ENCODE results near the gene HS3ST5. TPM values are rescaled to one million over a fixed set of nuclear protein-coding genes. Genes with fewer than 3 reads are reported as not detected.

Gene HS3ST5
- total RNA-seq, 1 donor from 2014 or later = not detected

- Mint-ChIP-seq H3K36me3 (ENCODE audit: low read depth) (no peaks in the 10 kb centered on the region), H3K27ac (no peak overlapping the region), H3K9me3 (peaks cover 2% of the 10 kb centered on the region), H3K27me3 (no peaks in the 10 kb centered on the region), H3K4me1 (no peaks in the 10 kb centered on the region), H3K4me3 (no peak overlapping the region)
- POLR2A ChIA-PET = no interaction called here
- no peak for TF ChIP-seq CTCF (IDR thresholded peaks at IDR 0.05)
- intact Hi-C loops (cut with micrococcal nuclease) = no loop called here
- ATAC-seq (ENCODE audit: low read depth) = no peak
- DNase-seq = no peak
- CTCF ChIA-PET = no interaction called here
These were observed 132.4 kb downstream of the HS3ST5 start for GRCh38 chr6:114210467-114210866.

DNA sequence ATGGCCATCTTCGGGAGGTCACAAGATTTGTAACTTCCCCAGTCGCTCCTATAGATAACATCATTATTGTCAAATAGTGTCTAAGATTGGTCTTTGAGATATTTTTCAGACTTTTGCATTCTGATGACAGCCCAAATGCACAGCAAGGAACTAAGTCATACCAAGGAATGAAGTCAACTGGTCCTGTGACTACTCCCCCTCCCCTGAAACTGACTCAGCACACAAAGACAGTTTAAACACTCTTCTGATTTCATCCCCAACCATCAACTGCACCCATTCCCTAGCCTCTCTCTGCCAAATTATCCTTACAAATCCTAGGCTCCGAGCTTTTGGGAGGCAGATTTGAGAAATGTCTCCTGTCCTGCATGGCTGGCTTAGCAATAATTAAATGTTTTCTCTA, 139.4 kb downstream of the HS3ST5 start:
- Mint-ChIP-seq H3K9me3 (no peaks in the 10 kb centered on the region), H3K27me3 (no peaks in the 10 kb centered on the region), H3K27ac (no peak overlapping the region), H3K4me1 (no peaks in the 10 kb centered on the region), H3K36me3 (ENCODE audit: low read depth) (no peaks in the 10 kb centered on the region), H3K4me3 (no peak overlapping the region)
- intact Hi-C loops (cut with micrococcal nuclease) = no loop called here
- POLR2A ChIA-PET = no interaction called here
- TF ChIP-seq CTCF (IDR thresholded peaks at IDR 0.05) = no peak
- DNase-seq = no peak
- CTCF ChIA-PET = no interaction called here
- ATAC-seq (ENCODE audit: low read depth) = no peak

GRCh38 chr6:114202389-114202788, 140.4 kb downstream of the HS3ST5 start:
- no peak for DNase-seq
- ChIA-PET CTCF (no interaction called here), POLR2A (no interaction called here)
- intact Hi-C loops (cut with micrococcal nuclease) = no loop called here
- Mint-ChIP-seq H3K4me1 (no peaks in the 10 kb centered on the region), H3K27me3 (no peaks in the 10 kb centered on the region), H3K9me3 (no peaks in the 10 kb centered on the region), H3K36me3 (ENCODE audit: low read depth) (no peaks in the 10 kb centered on the region), H3K27ac (no peak overlapping the region), H3K4me3 (no peak overlapping the region)
- TF ChIP-seq CTCF (IDR thresholded peaks at IDR 0.05) = no peak
- no peak for ATAC-seq (ENCODE audit: low read depth)

DNA sequence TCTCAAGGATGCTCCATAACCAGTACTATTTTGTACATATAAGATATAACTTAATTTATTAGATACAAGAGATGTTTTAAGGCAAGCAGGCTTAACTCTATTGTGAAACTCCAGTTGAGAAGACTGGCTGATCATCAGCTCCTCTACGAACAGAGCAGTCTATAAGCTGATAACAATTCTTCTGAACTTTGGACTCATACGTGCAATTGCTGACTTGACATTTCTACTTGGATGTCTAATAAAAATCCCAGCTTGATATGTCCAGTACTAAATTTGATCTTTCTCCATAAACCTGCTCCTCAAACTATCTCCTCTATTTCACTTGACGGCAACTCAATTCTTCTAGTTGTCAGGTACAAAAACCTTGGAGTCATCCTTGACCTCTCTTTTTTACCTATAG, 141.9 kb downstream of the HS3ST5 start:
- DNase-seq (no peak), ATAC-seq (ENCODE audit: low read depth) (no peak)
- no peaks in the 10 kb centered on the region for H3K4me1 Mint-ChIP-seq
- no peaks in the 10 kb centered on the region for H3K36me3 Mint-ChIP-seq (ENCODE audit: low read depth)
- no peaks in the 10 kb centered on the region for H3K9me3 Mint-ChIP-seq
- TF ChIP-seq CTCF (IDR thresholded peaks at IDR 0.05) = no peak
- H3K27me3 Mint-ChIP-seq = no peaks in the 10 kb centered on the region
- ChIA-PET POLR2A (no interaction called here), CTCF (no interaction called here)
- intact Hi-C loops (cut with micrococcal nuclease) = no loop called here
- no peak overlapping the region for H3K4me3 Mint-ChIP-seq
- H3K27ac Mint-ChIP-seq = no peak overlapping the region

DNA sequence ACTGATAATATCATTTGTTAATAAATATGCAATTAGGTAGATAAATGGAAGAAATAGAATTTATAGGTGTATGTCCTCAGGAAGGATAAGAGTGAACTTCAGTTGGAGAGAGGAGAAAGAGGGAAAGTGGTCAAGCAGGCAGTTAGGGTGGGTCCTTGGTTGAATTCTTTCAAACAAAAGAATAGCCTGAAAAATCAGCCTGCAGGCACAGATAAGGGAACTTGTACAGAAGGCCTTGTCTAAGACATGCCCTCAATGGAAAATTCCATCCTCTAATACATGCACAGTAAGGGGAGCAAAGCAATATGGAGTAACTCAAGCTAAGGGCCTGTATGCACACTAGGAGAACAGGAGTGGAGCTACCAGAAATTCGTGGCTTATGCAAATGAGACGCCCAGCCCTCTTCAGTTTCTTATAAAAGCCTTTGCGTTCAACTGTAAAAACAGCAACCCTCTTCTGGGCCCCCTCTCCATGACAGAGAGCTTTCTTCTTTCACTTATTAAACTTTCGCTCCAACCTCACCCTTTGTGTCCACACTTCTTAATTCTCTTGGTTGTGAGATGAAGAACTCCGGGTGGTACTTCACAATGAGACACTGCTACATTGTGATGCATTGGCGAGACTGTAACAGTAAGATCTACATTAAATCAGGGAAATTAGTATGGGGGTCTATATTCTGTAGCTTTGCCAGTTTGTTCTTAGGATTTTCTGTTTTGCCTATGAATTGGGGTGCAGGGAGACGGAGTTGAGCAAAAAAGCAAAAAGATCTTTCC, 147.0 kb downstream of the HS3ST5 start:
- ATAC-seq (ENCODE audit: low read depth) (no peak), DNase-seq (no peak)
- no peaks in the 10 kb centered on the region for H3K4me1 Mint-ChIP-seq
- no peak overlapping the region for H3K4me3 Mint-ChIP-seq
- intact Hi-C loops (cut with micrococcal nuclease) = no loop called here
- no peak overlapping the region for H3K27ac Mint-ChIP-seq
- CTCF ChIA-PET = no interaction called here
- peaks cover 1% of the 10 kb centered on the region for H3K27me3 Mint-ChIP-seq
- H3K36me3 Mint-ChIP-seq (ENCODE audit: low read depth) = no peaks in the 10 kb centered on the region
- no peaks in the 10 kb centered on the region for H3K9me3 Mint-ChIP-seq
- POLR2A ChIA-PET = no interaction called here
- TF ChIP-seq CTCF (IDR thresholded peaks at IDR 0.05) = no peak
